LNCaP clone FGC (cell line): Measurements from ENCODE around the gene SART3.

Experiments
- DNase-seq: peaks from one replicate; pipeline ENCODE4 v3.0.0-alpha.2; 2011; ENCODE audit warnings: low read depth
- H3K4me3 ChIP-seq: 2 replicates; pipeline ENCODE4 v1.5.1; 2011; ENCODE audit warnings: mild to moderate bottlenecking, low read depth, low read length, control low read depth
- CTCF ChIP-seq: IDR thresholded peaks from 2 replicates; pipeline ENCODE4 v1.5.1; 2012; ENCODE audit warnings: mild to moderate bottlenecking; ENCODE audit not compliant: control insufficient read depth, insufficient read depth; ENCODE audit errors: extremely low read depth

SART3 gene

GRCh38 chr12:108530161-108530560, 30.8 kb downstream of the SART3 start:
- no peak for DNase-seq
- H3K4me3 ChIP-seq: no peak overlapping the region
- TF ChIP-seq CTCF: no peak

GRCh38 chr12:108527166-108527496, 33.8 kb downstream of the SART3 start:
- DNase-seq: no peak
- no peak overlapping the region for H3K4me3 ChIP-seq
- TF ChIP-seq CTCF: no peak

- no peak for DNase-seq
- no peak overlapping the region for H3K4me3 ChIP-seq
- no peak for TF ChIP-seq CTCF
Observed at GRCh38 chr12:108526482-108527165, 34.3 kb downstream of the SART3 start.

GRCh38 chr12:108525681-108526080, 35.3 kb downstream of the SART3 start:
- no peak overlapping the region for H3K4me3 ChIP-seq
- no peak for TF ChIP-seq CTCF
- DNase-seq: no peak

GRCh38 chr12:108523365-108523764, 37.6 kb downstream of the SART3 start:
- DNase-seq: no peak
- no peak for TF ChIP-seq CTCF

GRCh38 chr12:108519558-108519957, 41.4 kb downstream of the SART3 start:
- no peak for DNase-seq
- no peak overlapping the region for H3K4me3 ChIP-seq
- no peak for TF ChIP-seq CTCF

More at GRCh38 chr12:108523365-108523764, 37.6 kb downstream of the SART3 start:
- no peak overlapping the region for H3K4me3 ChIP-seq
